ENCODE measurements around the gene FSTL1. TPM values are rescaled to one million over a fixed set of nuclear protein-coding genes. Genes with fewer than 3 reads are reported as not detected.

FSTL1 gene
- total RNA-seq = under 1 TPM; 0.23 to 0.94 TPM

GRCh38 chr3:120450600-120451271 is at the start of gene FSTL1:
FSTL1 (minus strand) TSS chr3:120450992; CDS start chr3:120450746, 246 bp downstream.
- CTCF ChIA-PET = no interaction called here
- POLR2A ChIA-PET = no interaction called here

GRCh38 chr3:120498556-120499346 is 48.0 kb upstream of the FSTL1 start:
- POLR2A ChIA-PET = no interaction called here
- CTCF ChIA-PET = no interaction called here

- ChIA-PET CTCF (no interaction called here), POLR2A (no interaction called here)
Observed at GRCh38 chr3:120497818-120498217, 47.0 kb upstream of the FSTL1 start.

GRCh38 chr3:120497336-120497735 is 46.5 kb upstream of the FSTL1 start:
- POLR2A ChIA-PET = no interaction called here

GRCh38 chr3:120496278-120497002 is 45.6 kb upstream of the FSTL1 start:
- POLR2A ChIA-PET = no interaction called here
- CTCF ChIA-PET = no interaction called here

More at GRCh38 chr3:120497336-120497735, 46.5 kb upstream of the FSTL1 start:
- CTCF ChIA-PET = no interaction called here

GRCh38 chr3:120495809-120496208 is 45.0 kb upstream of the FSTL1 start:
- ChIA-PET CTCF (no interaction called here), POLR2A (no interaction called here)

GRCh38 chr3:120492103-120492502 is 41.3 kb upstream of the FSTL1 start:
- ChIA-PET CTCF (no interaction called here), POLR2A (no interaction called here)

- ChIA-PET CTCF (no interaction called here), POLR2A (no interaction called here)
Observed at GRCh38 chr3:120489421-120489820, 38.6 kb upstream of the FSTL1 start.

- CTCF ChIA-PET = interaction anchor here (0.7 kb wide), 1 partner anchor 71 kb away, joined by 3 read pairs; no protein-coding TSS in a partner anchor
- POLR2A ChIA-PET = no interaction called here
Observed at GRCh38 chr3:120488296-120488695, 37.5 kb upstream of the FSTL1 start.

GRCh38 chr3:120487191-120487650 is 36.4 kb upstream of the FSTL1 start:
- ChIA-PET POLR2A (no interaction called here), CTCF (interaction anchor here (1.2 kb wide), 1 partner anchor 16 kb away, joined by 3 read pairs; no protein-coding TSS in a partner anchor)

- ChIA-PET POLR2A (no interaction called here), CTCF (interaction anchor here (0.6 kb wide), 1 partner anchor 971 kb away, joined by 4 read pairs; no protein-coding TSS in a partner anchor)
Observed at GRCh38 chr3:120481081-120481480, 30.3 kb upstream of the FSTL1 start.

- CTCF ChIA-PET = no interaction called here
- POLR2A ChIA-PET = no interaction called here
Observed at GRCh38 chr3:120477781-120478180, 27.0 kb upstream of the FSTL1 start.

GRCh38 chr3:120475722-120476377 is 25.1 kb upstream of the FSTL1 start:
- ChIA-PET POLR2A (no interaction called here), CTCF (no interaction called here)

GRCh38 chr3:120473896-120474675 is 23.3 kb upstream of the FSTL1 start:
- POLR2A ChIA-PET = no interaction called here

GRCh38 chr3:120473389-120473788 is 22.6 kb upstream of the FSTL1 start:
- ChIA-PET POLR2A (no interaction called here), CTCF (no interaction called here)

More at GRCh38 chr3:120473896-120474675, 23.3 kb upstream of the FSTL1 start:
- CTCF ChIA-PET = no interaction called here

- CTCF ChIA-PET = no interaction called here
- POLR2A ChIA-PET = no interaction called here
Observed at GRCh38 chr3:120472121-120472844, 21.5 kb upstream of the FSTL1 start.

GRCh38 chr3:120471643-120472042 is 20.9 kb upstream of the FSTL1 start:
- POLR2A ChIA-PET = no interaction called here
- CTCF ChIA-PET = interaction anchor here (1.1 kb wide), 1 partner anchor 15 kb away, joined by 3 read pairs; no protein-coding TSS in a partner anchor

- POLR2A ChIA-PET = no interaction called here
Observed at GRCh38 chr3:120470870-120471269, 20.1 kb upstream of the FSTL1 start.

GRCh38 chr3:120469882-120470301 is 19.1 kb upstream of the FSTL1 start:
- POLR2A ChIA-PET = no interaction called here
- CTCF ChIA-PET = no interaction called here

More at GRCh38 chr3:120470870-120471269, 20.1 kb upstream of the FSTL1 start:
- CTCF ChIA-PET = interaction anchor here (1.1 kb wide), 1 partner anchor 16 kb away, joined by 3 read pairs; no protein-coding TSS in a partner anchor
